HPDE6-E6E7 (cell line): ENCODE measurements around the gene CD163L1.
"Not testable (repeated sequence)": the region's sequence is repeated elsewhere in the genome, so short reads cannot be mapped to it uniquely, and the experiment has no call there.

ENCODE experiments used
- DNase-seq: peaks from one replicate; pipeline ENCODE4 v3.0.0; 2011; ENCODE audit warnings: missing footprints; ENCODE audit errors: extremely low spot score

CD163L1 gene

GRCh38 chr12:7444076-7444475 is at the start of gene CD163L1:
CD163L1 (minus strand) TSS chr12:7444153; CDS start chr12:7444127, 26 bp downstream.
- DNase-seq = no peak

- DNase-seq = no peak
Measured at GRCh38 chr12:7493006-7493405, 49.1 kb upstream of the CD163L1 start.

DNA sequence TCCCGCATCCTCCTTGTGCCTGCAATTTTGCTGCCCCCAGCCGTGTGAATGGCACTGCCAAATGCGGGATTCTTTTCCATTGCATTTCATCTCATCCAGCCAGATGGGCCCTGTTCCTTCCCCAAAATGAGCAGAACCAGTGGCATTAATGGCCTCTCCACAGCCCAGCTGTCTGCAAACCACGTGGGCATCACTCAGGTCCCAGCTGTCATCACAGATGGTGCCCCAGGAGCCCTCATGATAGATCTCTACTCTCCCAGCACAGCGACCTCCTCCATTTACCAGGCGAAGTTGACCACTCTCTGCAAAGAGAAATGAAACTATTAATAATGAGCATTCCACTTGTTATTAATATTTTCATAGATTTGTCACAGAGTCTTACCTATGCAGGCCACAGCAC is 42.6 kb upstream of the CD163L1 start:
- no peak for DNase-seq

DNA sequence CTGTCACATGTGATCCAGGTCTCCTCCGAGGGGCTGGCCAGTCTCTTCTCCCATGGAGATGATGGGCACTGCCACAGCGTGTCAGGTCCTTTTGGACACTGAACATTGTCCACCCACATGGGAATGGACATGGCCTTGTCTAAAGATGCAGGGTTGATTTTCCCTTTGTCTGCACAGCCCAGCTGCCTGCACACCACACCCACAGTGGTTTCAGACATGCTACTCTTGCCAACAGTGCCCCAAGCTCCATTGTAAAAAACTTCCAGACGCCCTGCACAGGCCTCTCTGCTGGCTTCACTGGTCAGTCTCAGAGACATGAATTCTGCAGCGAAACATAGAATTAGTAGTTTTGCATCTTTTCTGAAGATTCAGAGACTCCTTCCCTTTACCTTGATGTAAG is 41.1 kb upstream of the CD163L1 start:
- DNase-seq = no peak

GRCh38 chr12:7483343-7483742 is 39.4 kb upstream of the CD163L1 start:
- DNase-seq = no peak

DNA sequence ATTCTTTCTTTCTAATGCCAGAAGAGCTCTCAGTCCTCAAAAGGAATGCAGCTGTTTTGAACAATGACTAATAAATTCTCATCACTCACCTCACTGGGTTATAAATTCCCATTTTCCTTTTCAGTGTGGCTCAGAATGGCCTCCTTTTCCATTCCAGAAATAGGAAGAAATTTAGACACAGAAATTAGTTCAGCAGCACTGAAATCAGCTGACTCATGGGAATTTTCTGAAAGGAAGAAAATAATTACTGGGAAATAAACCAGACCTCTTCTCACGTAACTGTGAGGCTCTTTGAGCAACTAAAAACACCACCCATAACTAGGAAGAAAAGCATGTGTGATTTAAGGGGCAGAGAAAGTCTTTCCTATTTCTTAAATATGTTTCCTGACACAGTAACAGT is 35.8 kb upstream of the CD163L1 start:
- DNase-seq = no peak

- DNase-seq = no peak
Measured at GRCh38 chr12:7472060-7472459, 28.1 kb upstream of the CD163L1 start.

GRCh38 chr12:7460375-7461259 is 16.7 kb upstream of the CD163L1 start:
- DNase-seq = peak; percentile 41

DNA sequence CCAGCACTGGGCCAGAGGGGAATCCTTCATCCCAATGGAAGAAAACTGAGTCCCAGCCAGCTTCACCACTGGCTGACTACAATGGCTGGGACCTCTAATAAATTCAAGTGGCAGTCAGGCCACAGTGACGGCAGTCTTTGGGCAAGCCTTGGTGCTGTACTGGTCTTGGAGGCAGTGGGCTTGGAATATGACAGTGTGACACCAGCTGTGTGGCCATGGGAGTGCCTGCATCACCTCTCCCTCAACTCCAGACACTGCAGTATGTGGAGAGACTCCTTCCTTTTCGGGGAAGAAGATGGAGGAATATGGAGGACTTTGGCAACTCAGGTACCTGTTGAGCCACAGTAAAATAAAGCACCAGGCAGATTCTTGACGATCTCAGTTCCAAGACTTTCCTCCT is 16.0 kb upstream of the CD163L1 start:
- no peak for DNase-seq

- no peak for DNase-seq
Measured at GRCh38 chr12:7451756-7452155, 7.8 kb upstream of the CD163L1 start.

- peak; percentile 13 for DNase-seq
Measured at GRCh38 chr12:7450667-7451066, 6.7 kb upstream of the CD163L1 start.

- DNase-seq = no peak
Measured at GRCh38 chr12:7448099-7448498, 4.1 kb upstream of the CD163L1 start.

DNA sequence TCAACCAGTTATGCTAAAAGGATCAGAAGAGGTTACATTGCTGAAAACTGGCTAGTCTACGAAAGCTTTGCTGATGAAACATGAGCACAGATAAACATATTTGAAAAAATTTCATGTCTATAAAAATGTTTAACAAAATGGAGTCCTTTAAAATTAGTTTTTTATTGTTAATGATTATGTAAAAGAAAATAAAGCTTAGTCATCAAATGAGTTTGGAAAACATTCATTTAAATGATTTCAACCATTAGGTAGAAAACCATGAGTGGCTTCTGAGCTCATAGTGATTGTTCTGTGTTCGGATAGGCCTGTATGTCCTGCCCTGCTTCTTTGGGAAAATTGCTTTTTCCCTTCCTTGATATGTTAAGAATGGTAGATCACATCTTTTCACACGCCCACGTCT is 584 bp upstream of the CD163L1 start:
- DNase-seq = no peak

- no peak for DNase-seq
Measured at GRCh38 chr12:7441216-7441615, 2.7 kb downstream of the CD163L1 start.

DNA sequence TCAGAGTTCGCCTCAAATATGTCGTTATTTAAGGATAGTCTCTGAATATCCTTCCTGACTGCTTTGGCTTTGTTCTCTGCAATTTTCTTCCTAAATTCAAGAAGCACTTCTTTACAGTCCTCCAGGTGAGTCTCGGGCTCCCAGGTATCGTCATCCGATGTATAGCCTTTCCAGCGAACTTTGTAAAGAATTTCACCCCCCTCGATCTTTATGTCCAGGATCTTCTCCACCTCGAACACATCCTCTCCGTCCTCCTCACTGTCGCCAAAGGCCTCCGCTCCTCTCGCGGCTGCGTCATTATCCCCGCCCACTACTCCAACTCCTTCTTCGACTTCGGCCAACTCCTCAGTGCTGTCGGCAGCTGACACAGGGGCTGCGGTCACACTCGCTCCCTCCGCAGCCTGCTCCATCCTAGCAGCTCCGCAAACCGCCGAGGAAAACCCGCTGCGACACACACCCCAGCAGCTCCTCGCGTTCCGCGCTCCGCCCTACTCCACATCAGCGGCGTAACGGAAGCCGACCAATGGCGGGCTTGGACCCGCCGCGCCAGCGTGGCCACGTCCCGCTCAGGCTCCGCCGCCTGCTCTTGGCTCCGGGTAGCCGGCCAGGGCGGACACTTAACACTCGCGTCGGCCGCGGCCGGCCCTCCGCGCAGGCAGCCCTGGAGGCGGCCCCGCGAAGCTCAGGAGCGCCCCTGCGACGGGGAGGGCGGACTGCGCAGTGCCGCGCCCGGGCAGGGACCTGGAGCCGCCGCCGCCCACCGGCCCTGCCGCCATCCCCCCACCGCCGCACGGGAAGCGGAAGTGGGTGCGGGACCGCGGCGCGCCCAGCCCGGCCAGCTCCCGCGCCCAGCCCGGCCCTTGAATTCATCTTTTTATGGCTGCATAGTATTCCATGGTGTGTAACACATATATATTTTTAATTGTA is 4.1 kb downstream of the CD163L1 start:
- no peak for DNase-seq

DNA sequence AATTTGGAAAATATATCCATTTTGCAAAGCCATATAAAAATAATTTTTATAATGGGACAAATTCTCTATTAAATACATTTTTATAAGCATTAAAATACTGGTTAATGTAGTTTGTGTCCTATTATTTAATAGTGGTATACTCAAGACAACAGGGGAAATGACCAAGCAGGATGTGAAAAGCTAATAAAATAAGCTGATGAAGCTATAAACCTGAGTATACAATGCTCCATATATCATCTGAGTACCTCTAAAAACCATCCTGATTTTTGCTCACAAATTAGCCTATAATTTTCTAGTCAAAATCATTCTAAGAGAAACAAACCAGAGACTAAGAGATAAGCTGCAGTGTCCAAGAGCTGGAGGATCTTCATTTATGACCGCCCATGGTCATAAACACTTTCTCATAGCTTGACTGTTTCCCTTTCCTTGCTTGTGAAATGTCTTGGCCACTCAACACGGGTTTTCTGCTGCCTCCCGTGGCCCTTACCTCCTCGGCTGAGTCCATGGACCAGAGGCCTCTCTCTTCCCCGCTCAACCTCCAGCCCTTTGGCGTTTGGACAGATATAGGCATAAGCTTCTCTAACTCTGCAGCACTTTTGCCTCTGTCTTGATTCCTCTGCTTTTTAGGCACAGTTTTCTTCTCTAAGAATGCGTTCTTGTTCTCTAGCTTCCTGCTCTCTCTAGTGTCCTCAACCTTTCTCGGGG is 5.5 kb downstream of the CD163L1 start:
- not testable (repeated sequence) for DNase-seq

DNA sequence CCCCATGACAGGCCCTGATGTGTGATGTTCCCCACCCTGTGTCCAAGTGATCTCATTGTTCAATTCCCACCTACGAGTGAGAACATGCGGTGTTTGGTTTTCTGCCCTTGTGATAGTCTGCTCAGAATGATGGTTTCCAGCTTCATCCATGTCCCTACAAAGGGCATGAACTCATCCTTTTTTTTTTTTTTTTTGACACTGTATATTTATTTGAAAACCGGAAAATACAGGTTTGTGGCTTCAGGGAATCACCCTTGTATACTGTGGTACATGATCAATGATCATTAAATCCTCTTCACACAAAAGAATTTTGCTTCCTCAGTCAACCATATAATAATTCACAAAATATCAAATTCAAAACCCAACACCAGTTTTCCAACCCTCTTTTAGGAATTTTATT is 6.5 kb downstream of the CD163L1 start:
- not testable (repeated sequence) for DNase-seq

GRCh38 chr12:7434670-7435069 is 9.3 kb downstream of the CD163L1 start:
- DNase-seq = no peak

- DNase-seq = peak; percentile 8
Measured at GRCh38 chr12:7433276-7433822, 10.6 kb downstream of the CD163L1 start.

- no peak for DNase-seq
Measured at GRCh38 chr12:7431993-7432685, 11.8 kb downstream of the CD163L1 start.

GRCh38 chr12:7411343-7411742 is 32.6 kb downstream of the CD163L1 start:
- no peak for DNase-seq
